Mesodermal cell (in vitro differentiated cells): ENCODE results near the gene LGI4.
A peak's percentile ranks its signal among the peaks of the same experiment; 100 is the strongest.
"Not testable (repeated sequence)": the region's sequence is repeated elsewhere in the genome, so short reads cannot be mapped to it uniquely, and the experiment has no call there.

Source experiments
- H3K27ac ChIP-seq: 2 replicates; pipeline ENCODE4 v1.7.0; 2013; ENCODE audit warnings: mild to moderate bottlenecking, low read depth, low read length, moderate library complexity; ENCODE audit not compliant: severe bottlenecking
- H3K36me3 ChIP-seq: 2 replicates; pipeline ENCODE4 v1.7.1; 2013; ENCODE audit warnings: mild to moderate bottlenecking, low read length, moderate library complexity; ENCODE audit not compliant: control insufficient read depth, insufficient read depth
- H3K4me1 ChIP-seq: one replicate; pipeline ENCODE4 v1.7.1; 2013; ENCODE audit warnings: mild to moderate bottlenecking, low read length; ENCODE audit not compliant: insufficient read depth, control insufficient read depth, poor library complexity, severe bottlenecking
- H3K4me3 ChIP-seq: 2 replicates; pipeline ENCODE4 v1.7.0; 2013; ENCODE audit warnings: low read length, control low read depth, mild to moderate bottlenecking; ENCODE audit not compliant: insufficient read depth, poor library complexity, severe bottlenecking; ENCODE audit errors: extremely low read depth
- H3K9me3 ChIP-seq: 2 replicates; pipeline ENCODE4 v1.7.1; 2013; ENCODE audit warnings: mild to moderate bottlenecking, low read length, moderate library complexity; ENCODE audit not compliant: control insufficient read depth
- WGBS, 2 experiments: methylation state at CpG; one replicate each; pipeline ENCODE4 v1.1.5; 2013; ENCODE audit warnings: missing lambda C conversion rate in 2 of 2; ENCODE audit not compliant: insufficient coverage in 2 of 2; 5-methylcytosine and 5-hydroxymethylcytosine counted together

The LGI4 gene

DNA sequence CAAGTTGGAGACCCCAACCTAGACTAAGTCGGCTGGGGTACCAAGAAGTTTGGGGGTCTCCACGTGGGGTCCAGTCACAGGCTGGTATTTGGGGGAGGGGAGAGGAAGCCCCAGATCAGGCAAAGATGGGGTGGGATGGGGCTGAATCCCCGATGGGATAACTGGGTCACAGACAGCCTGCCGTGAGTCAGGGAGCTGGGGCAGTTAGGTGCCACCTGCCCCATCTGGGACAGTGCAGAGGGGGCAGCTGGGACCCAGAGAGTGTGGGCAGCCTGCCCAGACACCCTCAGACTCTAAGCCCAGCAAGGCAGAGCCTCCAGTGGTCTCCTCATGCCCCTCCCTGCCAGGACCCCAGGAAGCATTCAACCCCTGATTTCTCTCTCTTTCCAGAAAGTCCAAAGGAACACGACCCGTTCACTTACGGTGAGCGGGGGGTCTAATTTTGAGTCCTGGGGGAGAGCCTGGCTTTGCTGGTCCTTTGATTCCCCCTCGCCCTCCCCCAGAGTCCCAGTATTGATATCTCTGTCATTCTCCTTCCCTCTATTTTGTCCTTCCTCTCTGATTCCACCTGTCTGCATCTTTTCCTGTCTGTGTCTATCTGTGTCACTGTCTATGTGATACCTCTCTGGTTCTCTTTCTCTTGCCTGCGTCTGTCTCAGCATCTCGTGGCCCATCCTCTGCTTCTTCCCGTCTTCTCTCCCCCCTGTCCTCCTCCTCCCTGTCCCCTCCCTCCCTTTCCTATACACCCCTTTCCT, 5.5 kb upstream of the LGI4 start:
- no peak overlapping the region for H3K4me3 ChIP-seq
- WGBS, 2 experiments = 75 to 78% methylated on average over 12 of the region's 12 CpGs
- no peaks in the 10 kb centered on the region for H3K9me3 ChIP-seq
- H3K27ac ChIP-seq = no peak overlapping the region
- no peaks in the 10 kb centered on the region for H3K36me3 ChIP-seq
- peaks cover 22% of the 10 kb centered on the region for H3K4me1 ChIP-seq

DNA sequence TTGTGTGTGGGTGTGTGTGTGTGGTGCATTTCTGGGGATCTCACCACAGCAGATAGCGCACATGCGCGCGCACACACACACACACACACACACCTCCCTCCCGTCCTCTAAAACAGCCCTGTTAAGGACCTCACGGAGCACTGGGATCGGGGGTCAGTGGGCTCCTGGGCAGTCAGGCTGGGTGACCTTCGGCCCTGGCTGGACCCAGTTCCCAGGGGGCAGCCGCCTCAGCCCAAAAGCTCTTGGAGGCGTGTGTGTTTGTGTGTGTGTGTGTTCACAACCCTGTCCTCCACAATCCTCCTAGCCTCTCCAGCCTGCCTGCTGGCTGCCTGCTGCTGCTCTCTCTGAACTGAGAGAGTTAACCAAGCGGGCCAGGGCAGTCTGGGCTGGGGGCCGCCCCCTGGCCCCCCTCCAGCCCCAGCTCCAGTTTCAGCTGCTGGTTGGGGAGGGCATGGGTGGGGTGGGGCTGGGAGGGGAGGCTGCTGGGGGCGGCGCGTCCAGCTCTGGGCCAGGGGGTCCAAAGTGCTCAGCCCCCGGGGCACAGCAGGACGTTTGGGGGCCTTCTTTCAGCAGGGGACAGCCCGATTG, 3.5 kb upstream of the LGI4 start, which contains the start of gene FXYD1:
FXYD1 (plus strand) TSS at position 520 of the 588 bp plus-strand sequence. CDS start 1,256 bp downstream, outside the sequence.
- Histone ChIP-seq H3K36me3 (no peaks in the 10 kb centered on the region), H3K4me1 (peaks cover 16% of the 10 kb centered on the region), H3K4me3 (no peak within 1 kb of the TSS), H3K9me3 (no peaks in the 10 kb centered on the region), H3K27ac (peak within 1 kb of the TSS; percentile 36)
- 71 to 94% methylated on average over 7 to 8 of the region's 18 CpGs for WGBS, 2 experiments

DNA sequence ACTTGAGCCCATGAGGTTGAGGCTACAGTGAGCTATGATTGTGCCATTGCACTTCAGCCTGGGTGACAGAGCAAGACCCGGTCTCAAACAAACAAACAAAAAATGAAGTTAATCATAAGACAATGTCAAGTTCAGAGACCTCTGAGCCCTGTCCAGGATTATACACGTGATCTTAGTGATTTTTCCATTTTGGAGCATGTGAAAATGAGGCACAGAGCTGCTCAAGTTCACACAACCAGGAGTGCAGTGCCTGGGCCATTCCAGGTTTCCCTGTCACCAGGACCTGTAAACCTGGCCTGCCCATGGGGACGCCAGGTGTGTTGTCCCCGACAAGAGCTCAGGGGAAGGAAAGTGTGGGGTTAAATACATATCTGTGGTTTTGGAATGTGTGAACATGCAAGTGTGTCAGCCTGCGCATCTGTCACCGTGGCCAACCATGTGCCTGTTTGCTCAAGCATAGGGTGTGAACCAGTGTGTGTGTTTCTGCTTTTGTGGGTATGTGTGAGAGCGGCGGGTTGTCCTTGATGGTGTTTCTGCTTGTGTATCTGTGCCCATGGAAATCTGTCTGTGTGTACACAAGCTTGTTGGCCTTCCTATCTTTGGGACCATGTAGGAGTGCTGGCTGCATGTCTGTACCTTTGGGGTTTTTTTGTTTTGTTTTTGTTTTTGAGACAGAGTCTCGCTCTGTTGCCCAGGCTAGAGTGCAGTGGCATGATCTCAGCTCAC, 2.3 kb upstream of the LGI4 start:
- Histone ChIP-seq H3K36me3 (no peaks in the 10 kb centered on the region), H3K4me1 (peaks cover 16% of the 10 kb centered on the region), H3K27ac (no peak overlapping the region), H3K9me3 (no peaks in the 10 kb centered on the region), H3K4me3 (no peak overlapping the region)
- whole genome bisulfite sequencing, 2 experiments = 90 to 96% methylated on average over 8 of the region's 9 CpGs

DNA sequence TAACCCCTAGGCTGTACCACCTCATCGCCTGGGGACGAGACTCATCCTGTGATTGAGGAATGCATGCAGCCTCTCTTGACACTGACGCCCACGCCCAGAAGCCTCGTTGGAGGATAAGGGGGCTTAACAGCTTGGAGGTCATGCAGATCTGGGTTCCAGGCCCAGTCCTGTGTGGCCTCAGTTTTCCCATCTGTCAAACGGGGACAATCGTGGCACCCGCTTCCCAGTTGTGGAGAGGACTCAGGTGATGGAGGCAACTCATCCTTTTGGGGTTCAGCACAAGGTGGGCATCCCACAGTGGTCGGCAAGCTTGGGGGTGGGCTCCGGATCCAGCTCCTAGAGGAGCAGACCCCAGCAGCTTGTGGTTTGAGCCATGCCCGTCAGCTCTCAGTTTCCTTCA, 1.4 kb upstream of the LGI4 start:
- peaks cover 16% of the 10 kb centered on the region for H3K4me1 ChIP-seq
- no peak overlapping the region for H3K4me3 ChIP-seq
- no peak overlapping the region for H3K27ac ChIP-seq
- H3K9me3 ChIP-seq = no peaks in the 10 kb centered on the region
- WGBS, 2 experiments = 85 to 90% methylated on average over 6 to 11 of the region's 11 CpGs
- no peaks in the 10 kb centered on the region for H3K36me3 ChIP-seq

DNA sequence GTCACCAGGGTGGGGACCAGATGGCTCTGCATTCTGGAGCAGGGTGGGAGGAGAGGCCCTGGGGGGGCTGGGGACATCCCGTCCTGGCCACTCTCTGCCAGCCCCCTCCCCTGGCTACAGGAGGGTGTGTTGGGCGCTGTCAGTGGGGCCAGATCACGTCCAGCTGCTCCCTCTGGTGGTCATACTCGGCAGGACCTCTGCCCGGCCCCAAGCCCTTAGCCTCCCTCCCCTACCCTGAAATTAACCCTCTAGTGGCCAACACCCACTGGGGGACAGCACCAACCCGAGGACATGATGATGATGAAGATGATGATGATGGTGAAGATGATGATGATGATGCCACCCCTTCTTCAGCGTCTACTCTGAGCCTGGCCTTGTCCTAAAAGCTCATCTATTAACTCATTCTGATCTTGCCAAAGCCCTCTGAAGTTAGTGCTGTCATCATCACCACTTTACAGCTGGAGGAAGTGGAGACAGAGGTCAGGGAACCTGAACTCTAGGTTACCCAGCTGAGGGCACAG, 590 bp upstream of the LGI4 start:
- 0% methylated on average over 1 of the region's 7 CpGs; no CpG with 5 or more reads in 1 of the 2 experiments for WGBS, 2 experiments
- H3K36me3 ChIP-seq = no peaks in the 10 kb centered on the region
- H3K4me1 ChIP-seq = peaks cover 16% of the 10 kb centered on the region
- no peaks in the 10 kb centered on the region for H3K9me3 ChIP-seq
- H3K27ac ChIP-seq = no peak overlapping the region
- H3K4me3 ChIP-seq = peak overlapping the region; percentile 14

DNA sequence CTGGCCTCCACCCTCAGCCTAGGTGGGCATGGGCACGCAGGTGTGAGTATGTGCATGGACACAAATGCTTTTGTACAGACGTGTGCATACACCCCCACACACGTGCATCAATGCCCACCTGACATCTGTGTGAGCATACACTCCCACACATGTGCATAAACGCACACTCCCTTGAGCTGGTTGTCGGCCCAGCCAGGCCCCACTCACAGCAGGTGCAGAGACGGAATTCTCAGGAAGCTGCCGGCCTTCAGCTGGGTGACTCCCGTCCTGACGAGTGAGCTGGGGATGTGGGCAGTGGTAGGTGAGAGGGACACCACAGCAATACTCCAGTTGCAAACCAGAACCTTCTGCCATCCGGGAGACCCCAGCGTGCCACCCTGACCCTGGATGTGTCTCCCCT, 1.0 kb downstream of the LGI4 start:
- no peaks in the 10 kb centered on the region for H3K36me3 ChIP-seq
- H3K9me3 ChIP-seq = no peaks in the 10 kb centered on the region
- no peak overlapping the region for H3K4me3 ChIP-seq
- peaks cover 4% of the 10 kb centered on the region for H3K4me1 ChIP-seq
- 89 to 96% methylated on average over 5 of the region's 11 CpGs for WGBS, 2 experiments
- H3K27ac ChIP-seq = no peak overlapping the region

DNA sequence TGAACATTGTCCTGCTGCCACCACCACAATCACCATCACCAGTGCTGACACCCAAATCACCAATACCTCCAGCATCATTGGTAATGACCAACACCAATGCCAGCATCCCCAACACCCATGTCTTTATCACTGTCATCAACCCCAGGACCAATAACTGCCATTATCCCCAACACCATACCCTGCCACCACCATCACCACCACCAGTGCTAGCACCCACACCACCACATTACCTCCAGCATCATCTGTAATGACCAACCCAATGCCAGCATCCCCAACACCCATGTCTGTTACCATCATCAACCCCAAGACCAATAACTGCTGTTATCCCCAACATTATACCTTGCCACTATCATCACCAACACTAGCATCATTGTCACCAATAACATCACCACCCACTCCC, 2.6 kb downstream of the LGI4 start:
- Histone ChIP-seq H3K4me3 (no peak overlapping the region), H3K27ac (no peak overlapping the region), H3K36me3 (no peaks in the 10 kb centered on the region), H3K9me3 (no peaks in the 10 kb centered on the region), H3K4me1 (peaks cover 4% of the 10 kb centered on the region)

DNA sequence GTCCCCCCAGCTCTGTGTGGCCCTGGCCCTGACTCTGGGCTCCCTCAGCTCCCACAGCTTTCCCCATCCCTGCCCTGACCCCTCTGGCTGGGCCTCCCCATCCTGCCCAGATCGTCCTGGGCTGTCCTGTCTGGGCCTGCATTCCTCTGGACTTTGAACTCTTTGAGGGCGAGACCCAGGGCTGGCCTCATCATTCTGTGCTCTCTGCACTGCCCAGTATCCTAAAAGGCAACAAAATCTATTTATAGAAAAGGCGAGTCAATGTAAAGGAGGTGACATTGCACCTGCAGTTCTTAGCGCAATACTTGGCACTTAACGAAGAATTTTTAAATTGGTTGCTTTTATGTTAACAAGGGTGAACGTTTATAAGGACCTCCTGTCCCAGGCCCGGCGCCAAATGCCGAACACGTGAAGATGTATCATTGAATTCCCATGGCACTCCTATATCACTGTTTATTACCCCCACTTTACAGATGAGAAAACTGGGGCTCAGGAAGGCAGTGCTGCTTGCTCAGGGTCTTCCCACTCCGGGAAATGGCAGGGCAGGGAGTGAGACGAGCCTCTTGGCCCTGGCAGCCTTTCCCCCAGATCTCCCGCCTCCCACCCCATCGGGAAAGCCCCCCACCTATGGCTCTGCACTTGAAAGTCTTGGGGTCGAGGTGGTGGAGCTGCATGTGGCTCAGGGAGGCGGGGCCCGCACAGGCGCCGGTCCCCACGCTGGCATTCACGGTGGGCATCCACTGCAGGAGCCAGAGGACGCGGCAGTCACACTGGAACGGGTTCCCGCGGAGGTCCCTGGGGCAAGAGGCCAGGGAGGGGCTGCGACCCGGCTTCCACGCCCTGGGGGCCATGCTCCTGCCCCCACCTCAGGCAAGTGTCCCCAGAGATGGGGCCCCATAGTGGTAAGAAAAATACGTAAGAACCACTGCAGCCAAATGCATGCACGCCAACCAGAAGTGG, 3.8 kb downstream of the LGI4 start:
- WGBS, 2 experiments = 87 to 89% methylated on average over 20 to 27 of the region's 31 CpGs
- Histone ChIP-seq H3K36me3 (no peaks in the 10 kb centered on the region), H3K9me3 (no peaks in the 10 kb centered on the region), H3K4me3 (no peak overlapping the region), H3K27ac (no peak overlapping the region), H3K4me1 (peaks cover 4% of the 10 kb centered on the region)

DNA sequence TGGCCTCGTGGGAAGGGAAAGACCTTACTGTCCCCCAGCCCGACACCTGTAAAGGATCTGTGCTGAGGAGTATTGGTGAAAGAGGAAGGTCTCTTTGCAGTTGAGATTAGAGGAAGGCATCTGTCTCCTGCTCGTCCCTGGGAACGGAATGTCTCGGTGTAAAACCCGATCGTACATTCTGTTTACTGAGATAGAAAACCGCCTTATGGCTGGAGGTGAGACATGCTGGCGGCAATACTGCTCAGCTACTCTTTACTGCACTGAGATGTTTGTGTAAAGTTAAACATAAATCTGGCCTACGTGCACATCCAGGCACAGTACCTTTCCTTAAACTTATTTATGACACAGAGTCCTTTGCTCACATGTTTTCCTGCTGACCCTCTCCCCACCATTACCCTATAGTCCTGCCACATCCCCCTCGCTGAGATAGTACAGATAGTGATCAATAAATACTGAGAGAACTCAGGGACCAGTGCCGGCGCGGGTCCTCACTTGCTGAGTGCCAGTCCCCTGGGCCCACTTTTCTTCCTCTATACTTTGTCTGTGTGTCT, 5.1 kb downstream of the LGI4 start:
- H3K27ac ChIP-seq = not testable (repeated sequence)

More for the DNA sequence above, 5.1 kb downstream of the LGI4 start:
- not testable (repeated sequence) for H3K9me3 ChIP-seq, H3K4me3 ChIP-seq, H3K4me1 ChIP-seq, H3K36me3 ChIP-seq
- WGBS, 2 experiments = 81 to 89% methylated on average over 12 to 14 of the region's 14 CpGs
